ENCODE data around the gene TRIO.

DNA sequence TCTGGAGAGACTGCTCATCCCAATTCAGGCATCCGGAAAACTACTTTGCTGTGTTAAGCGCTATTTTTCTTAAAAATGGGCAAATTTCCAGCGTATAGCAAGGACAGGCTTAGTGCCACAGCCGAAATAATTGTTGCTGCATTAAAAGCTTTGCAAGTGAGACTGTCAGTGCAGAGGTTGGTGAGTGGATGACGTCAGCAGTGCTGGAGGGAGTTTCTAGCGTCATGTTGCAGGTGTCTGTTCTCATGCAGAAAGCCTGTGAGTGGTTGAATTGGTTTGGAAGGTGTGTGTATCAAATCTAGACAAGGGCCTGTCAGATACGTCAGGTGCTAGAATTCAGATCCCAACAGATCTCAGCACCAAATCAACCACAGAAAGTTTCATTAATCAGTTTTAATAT is 204.4 kb downstream of the TRIO start:
- TF ChIP-seq EZH2 (IDR thresholded peaks at IDR 0.05) (no peak), POLR2AphosphoS5 (IDR thresholded peaks at IDR 0.05; ENCODE audit: borderline replicate concordance, low read depth, low read length) (no peak)
